ENCODE measurements around the gene PREX1. TPM values are rescaled to one million over a fixed set of nuclear protein-coding genes. Genes with fewer than 3 reads are reported as not detected.

Gene PREX1
- total RNA-seq, 1 experiment from 2014 or later, result 20.0 TPM

DNA sequence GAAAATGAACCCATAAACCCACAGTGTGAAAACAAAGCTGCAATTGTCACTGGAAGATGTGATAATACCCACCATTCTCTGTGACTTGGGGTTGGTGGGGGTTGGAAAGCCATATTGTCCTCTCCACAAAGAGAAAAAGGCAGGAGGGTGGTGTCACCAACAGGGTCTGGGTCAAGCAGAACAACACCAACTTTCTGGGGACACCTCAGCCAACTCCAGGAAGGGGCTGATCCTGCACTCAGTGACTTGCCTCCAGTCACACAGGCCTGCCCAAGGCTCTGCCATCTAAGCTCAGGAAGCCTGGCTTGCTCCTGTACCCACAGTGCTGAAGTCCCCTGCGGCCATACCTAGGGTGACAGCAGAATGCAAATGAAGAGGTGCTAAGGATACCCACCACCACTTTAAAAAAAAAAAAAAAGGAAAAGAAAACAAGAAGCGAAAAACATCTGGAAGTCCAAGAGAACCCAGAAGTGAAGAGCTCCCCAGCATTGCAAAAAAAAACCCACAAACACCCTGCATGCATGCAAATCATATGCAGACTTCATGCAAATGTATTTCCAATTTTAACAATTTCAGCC lies 110.6 kb downstream of the PREX1 start:
- POLR2A ChIA-PET, result no interaction called here
- BruUV-seq (replicated peaks), result no TSS peak
- Histone ChIP-seq H3K27ac (ENCODE audit: low read length) (no peak overlapping the region), H3K27me3 (ENCODE audit: control insufficient read depth, insufficient read depth, low read length) (no peaks in the 10 kb centered on the region), H3K9me3 (ENCODE audit: control insufficient read depth, insufficient read depth, low read depth, low read length) (no peaks in the 10 kb centered on the region), H3K36me3 (ENCODE audit: control insufficient read depth, insufficient read depth, low read length) (no peaks in the 10 kb centered on the region), H3K4me1 (ENCODE audit: control insufficient read depth, insufficient read depth, low read length) (no peaks in the 10 kb centered on the region), H3K4me3 (ENCODE audit: low read depth in 2 of 2, low read length in 2 of 2) (no peak overlapping the region)
- CTCF ChIA-PET, result interaction anchor here (0.7 kb wide), 1 partner anchor 284 kb away, joined by 3 read pairs; no protein-coding TSS in a partner anchor
- in situ Hi-C loops (cut with HindIII; ENCODE audit: low pct_unique_long_range_greater_than_20kb, low sequenced_read_pairs) (no loop called here), intact Hi-C loops (cut with micrococcal nuclease; ENCODE audit: unreplicated experiment) (no loop called here)
- ATAC-seq (no peak), DNase-seq (ENCODE audit: low read depth, low spot score) (no peak)
- TF ChIP-seq TCF7L2 (IDR thresholded peaks at IDR 0.05; ENCODE audit: low read depth, low read length) (no peak), POLR2AphosphoS5 (IDR thresholded peaks at IDR 0.05; ENCODE audit: low read depth, low read length) (no peak), SIN3A (IDR thresholded peaks at IDR 0.05; ENCODE audit: borderline replicate concordance, insufficient read depth, low read depth, low read length) (no peak)
- TF ChIP-seq, protein P1, sequence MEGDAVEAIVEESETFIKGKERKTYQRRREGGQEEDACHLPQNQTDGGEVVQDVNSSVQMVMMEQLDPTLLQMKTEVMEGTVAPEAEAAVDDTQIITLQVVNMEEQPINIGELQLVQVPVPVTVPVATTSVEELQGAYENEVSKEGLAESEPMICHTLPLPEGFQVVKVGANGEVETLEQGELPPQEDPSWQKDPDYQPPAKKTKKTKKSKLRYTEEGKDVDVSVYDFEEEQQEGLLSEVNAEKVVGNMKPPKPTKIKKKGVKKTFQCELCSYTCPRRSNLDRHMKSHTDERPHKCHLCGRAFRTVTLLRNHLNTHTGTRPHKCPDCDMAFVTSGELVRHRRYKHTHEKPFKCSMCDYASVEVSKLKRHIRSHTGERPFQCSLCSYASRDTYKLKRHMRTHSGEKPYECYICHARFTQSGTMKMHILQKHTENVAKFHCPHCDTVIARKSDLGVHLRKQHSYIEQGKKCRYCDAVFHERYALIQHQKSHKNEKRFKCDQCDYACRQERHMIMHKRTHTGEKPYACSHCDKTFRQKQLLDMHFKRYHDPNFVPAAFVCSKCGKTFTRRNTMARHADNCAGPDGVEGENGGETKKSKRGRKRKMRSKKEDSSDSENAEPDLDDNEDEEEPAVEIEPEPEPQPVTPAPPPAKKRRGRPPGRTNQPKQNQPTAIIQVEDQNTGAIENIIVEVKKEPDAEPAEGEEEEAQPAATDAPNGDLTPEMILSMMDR (IDR thresholded peaks at IDR 0.05), result no peak
- TF ChIP-seq, protein P2, sequence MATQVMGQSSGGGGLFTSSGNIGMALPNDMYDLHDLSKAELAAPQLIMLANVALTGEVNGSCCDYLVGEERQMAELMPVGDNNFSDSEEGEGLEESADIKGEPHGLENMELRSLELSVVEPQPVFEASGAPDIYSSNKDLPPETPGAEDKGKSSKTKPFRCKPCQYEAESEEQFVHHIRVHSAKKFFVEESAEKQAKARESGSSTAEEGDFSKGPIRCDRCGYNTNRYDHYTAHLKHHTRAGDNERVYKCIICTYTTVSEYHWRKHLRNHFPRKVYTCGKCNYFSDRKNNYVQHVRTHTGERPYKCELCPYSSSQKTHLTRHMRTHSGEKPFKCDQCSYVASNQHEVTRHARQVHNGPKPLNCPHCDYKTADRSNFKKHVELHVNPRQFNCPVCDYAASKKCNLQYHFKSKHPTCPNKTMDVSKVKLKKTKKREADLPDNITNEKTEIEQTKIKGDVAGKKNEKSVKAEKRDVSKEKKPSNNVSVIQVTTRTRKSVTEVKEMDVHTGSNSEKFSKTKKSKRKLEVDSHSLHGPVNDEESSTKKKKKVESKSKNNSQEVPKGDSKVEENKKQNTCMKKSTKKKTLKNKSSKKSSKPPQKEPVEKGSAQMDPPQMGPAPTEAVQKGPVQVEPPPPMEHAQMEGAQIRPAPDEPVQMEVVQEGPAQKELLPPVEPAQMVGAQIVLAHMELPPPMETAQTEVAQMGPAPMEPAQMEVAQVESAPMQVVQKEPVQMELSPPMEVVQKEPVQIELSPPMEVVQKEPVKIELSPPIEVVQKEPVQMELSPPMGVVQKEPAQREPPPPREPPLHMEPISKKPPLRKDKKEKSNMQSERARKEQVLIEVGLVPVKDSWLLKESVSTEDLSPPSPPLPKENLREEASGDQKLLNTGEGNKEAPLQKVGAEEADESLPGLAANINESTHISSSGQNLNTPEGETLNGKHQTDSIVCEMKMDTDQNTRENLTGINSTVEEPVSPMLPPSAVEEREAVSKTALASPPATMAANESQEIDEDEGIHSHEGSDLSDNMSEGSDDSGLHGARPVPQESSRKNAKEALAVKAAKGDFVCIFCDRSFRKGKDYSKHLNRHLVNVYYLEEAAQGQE (IDR thresholded peaks at IDR 0.05; ENCODE audit: insufficient read depth in 1 of 2, low read depth in 2 of 2, low read length in 1 of 2), result no peak

DNA sequence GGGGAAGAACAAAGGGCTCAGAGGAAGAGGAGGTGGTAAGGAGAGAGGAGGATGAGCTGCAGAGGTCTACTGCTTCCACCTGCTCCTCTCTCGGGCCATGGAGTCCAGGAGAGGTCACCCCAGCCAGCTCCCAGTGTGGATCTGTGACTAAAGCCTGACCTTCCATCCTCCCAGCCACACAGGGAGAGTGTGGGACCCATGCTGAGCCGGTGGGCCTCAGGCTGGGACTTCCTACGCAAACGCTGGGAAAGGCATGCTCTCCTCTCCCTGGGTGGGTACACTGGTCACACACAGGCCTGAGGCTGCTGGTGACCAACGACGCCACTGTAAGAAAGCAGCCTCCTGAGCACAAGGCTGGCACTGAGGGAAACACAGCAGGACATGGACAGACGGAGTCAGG lies 111.3 kb downstream of the PREX1 start:
- POLR2A ChIA-PET, result no interaction called here

More for the DNA sequence above, 111.3 kb downstream of the PREX1 start:
- Histone ChIP-seq H3K36me3 (ENCODE audit: control insufficient read depth, insufficient read depth, low read length) (no peaks in the 10 kb centered on the region), H3K4me3 (ENCODE audit: low read depth in 2 of 2, low read length in 2 of 2) (no peak overlapping the region), H3K9me3 (ENCODE audit: control insufficient read depth, insufficient read depth, low read depth, low read length) (no peaks in the 10 kb centered on the region), H3K27me3 (ENCODE audit: control insufficient read depth, insufficient read depth, low read length) (no peaks in the 10 kb centered on the region), H3K27ac (ENCODE audit: low read length) (no peak overlapping the region), H3K4me1 (ENCODE audit: control insufficient read depth, insufficient read depth, low read length) (no peaks in the 10 kb centered on the region)
- intact Hi-C loops (cut with micrococcal nuclease; ENCODE audit: unreplicated experiment), result no loop called here
- in situ Hi-C loops (cut with HindIII; ENCODE audit: low pct_unique_long_range_greater_than_20kb, low sequenced_read_pairs), result no loop called here
- TF ChIP-seq, protein P1 (IDR thresholded peaks at IDR 0.05), result no peak
- TF ChIP-seq SIN3A (IDR thresholded peaks at IDR 0.05; ENCODE audit: borderline replicate concordance, insufficient read depth, low read depth, low read length) (no peak), POLR2AphosphoS5 (IDR thresholded peaks at IDR 0.05; ENCODE audit: low read depth, low read length) (no peak), TCF7L2 (IDR thresholded peaks at IDR 0.05; ENCODE audit: low read depth, low read length) (no peak)
- TF ChIP-seq, protein P2 (IDR thresholded peaks at IDR 0.05; ENCODE audit: insufficient read depth in 1 of 2, low read depth in 2 of 2, low read length in 1 of 2), result no peak
- no TSS peak for BruUV-seq (replicated peaks)
- DNase-seq (ENCODE audit: low read depth, low spot score) (no peak), ATAC-seq (no peak)
- CTCF ChIA-PET, result no interaction called here

Data from Panc1 (cell line).